ENCODE data around the gene PPARA.

The PPARA gene

GRCh38 chr22:46272762-46273431 is 122.6 kb downstream of the PPARA start:
- TF ChIP-seq RAD21 (IDR thresholded peaks at IDR 0.05; ENCODE audit: low read depth) = no peak
- TF ChIP-seq TAF1 (IDR thresholded peaks at IDR 0.05; ENCODE audit: low read depth) = no peak
- no peak for TF ChIP-seq TCF12 (IDR thresholded peaks at IDR 0.05; ENCODE audit: low read depth)
- no peak for TF ChIP-seq ZBTB7A (IDR thresholded peaks at IDR 0.05; ENCODE audit: low read depth)
- TF ChIP-seq EGR1 (IDR thresholded peaks at IDR 0.05) = no peak
- no peak for TF ChIP-seq REST (IDR thresholded peaks at IDR 0.05; ENCODE audit: low read depth)
- no peak for TF ChIP-seq FOXM1 (IDR thresholded peaks at IDR 0.05; ENCODE audit: borderline replicate concordance, low read depth)
- no peak for TF ChIP-seq CREB1 (IDR thresholded peaks at IDR 0.05; ENCODE audit: low read depth)
- no peak for TF ChIP-seq NFIC (IDR thresholded peaks at IDR 0.05)
- no peak for TF ChIP-seq EP300 (IDR thresholded peaks at IDR 0.05; ENCODE audit: borderline replicate concordance)
- no peak for TF ChIP-seq CEBPB (IDR thresholded peaks at IDR 0.05)
- no peak for TF ChIP-seq USF1 (IDR thresholded peaks at IDR 0.05)

- TF ChIP-seq EP300 (IDR thresholded peaks at IDR 0.05; ENCODE audit: borderline replicate concordance) (no peak), MAX (IDR thresholded peaks at IDR 0.05) (no peak), REST (IDR thresholded peaks at IDR 0.05; ENCODE audit: low read depth) (no peak), TCF12 (IDR thresholded peaks at IDR 0.05; ENCODE audit: low read depth) (no peak), CEBPB (IDR thresholded peaks at IDR 0.05) (no peak), YY1 (IDR thresholded peaks at IDR 0.05; ENCODE audit: low read depth) (no peak), NFIC (IDR thresholded peaks at IDR 0.05) (no peak), USF1 (IDR thresholded peaks at IDR 0.05) (no peak), FOXM1 (IDR thresholded peaks at IDR 0.05; ENCODE audit: borderline replicate concordance, low read depth) (no peak), TEAD4 (IDR thresholded peaks at IDR 0.05) (no peak), CREB1 (IDR thresholded peaks at IDR 0.05; ENCODE audit: low read depth) (no peak), TAF1 (IDR thresholded peaks at IDR 0.05; ENCODE audit: low read depth) (no peak), ZBTB7A (IDR thresholded peaks at IDR 0.05; ENCODE audit: low read depth) (no peak), RAD21 (IDR thresholded peaks at IDR 0.05; ENCODE audit: low read depth) (no peak), EGR1 (IDR thresholded peaks at IDR 0.05) (no peak)
Observed at GRCh38 chr22:46273432-46274148, 123.3 kb downstream of the PPARA start.

GRCh38 chr22:46274381-46274780 is 124.1 kb downstream of the PPARA start:
- TF ChIP-seq TCF12 (IDR thresholded peaks at IDR 0.05; ENCODE audit: low read depth) (no peak), CEBPB (IDR thresholded peaks at IDR 0.05) (no peak), REST (IDR thresholded peaks at IDR 0.05; ENCODE audit: low read depth) (no peak), EGR1 (IDR thresholded peaks at IDR 0.05) (no peak), TAF1 (IDR thresholded peaks at IDR 0.05; ENCODE audit: low read depth) (no peak), YY1 (IDR thresholded peaks at IDR 0.05; ENCODE audit: low read depth) (no peak), NFIC (IDR thresholded peaks at IDR 0.05) (no peak), CREB1 (IDR thresholded peaks at IDR 0.05; ENCODE audit: low read depth) (no peak), USF1 (IDR thresholded peaks at IDR 0.05) (no peak), ZBTB7A (IDR thresholded peaks at IDR 0.05; ENCODE audit: low read depth) (no peak), TEAD4 (IDR thresholded peaks at IDR 0.05) (no peak), RAD21 (IDR thresholded peaks at IDR 0.05; ENCODE audit: low read depth) (no peak), MAX (IDR thresholded peaks at IDR 0.05) (no peak), FOXM1 (IDR thresholded peaks at IDR 0.05; ENCODE audit: borderline replicate concordance, low read depth) (no peak), EP300 (IDR thresholded peaks at IDR 0.05; ENCODE audit: borderline replicate concordance) (no peak)
